Activated T-cell treated with anti-CD3 and anti-CD28 coated beads, Interleukin-2, amount 50 U/mL, for 1 hour (primary cell): ENCODE measurements around the gene RBBP8NL.
"Not testable (repeated sequence)": the region's sequence is repeated elsewhere in the genome, so short reads cannot be mapped to it uniquely, and the experiment has no call there.

Experiments used
- DNase-seq: peaks from one replicate; pipeline ENCODE4 v3.0.0-alpha.2; 2020

RBBP8NL gene

DNA sequence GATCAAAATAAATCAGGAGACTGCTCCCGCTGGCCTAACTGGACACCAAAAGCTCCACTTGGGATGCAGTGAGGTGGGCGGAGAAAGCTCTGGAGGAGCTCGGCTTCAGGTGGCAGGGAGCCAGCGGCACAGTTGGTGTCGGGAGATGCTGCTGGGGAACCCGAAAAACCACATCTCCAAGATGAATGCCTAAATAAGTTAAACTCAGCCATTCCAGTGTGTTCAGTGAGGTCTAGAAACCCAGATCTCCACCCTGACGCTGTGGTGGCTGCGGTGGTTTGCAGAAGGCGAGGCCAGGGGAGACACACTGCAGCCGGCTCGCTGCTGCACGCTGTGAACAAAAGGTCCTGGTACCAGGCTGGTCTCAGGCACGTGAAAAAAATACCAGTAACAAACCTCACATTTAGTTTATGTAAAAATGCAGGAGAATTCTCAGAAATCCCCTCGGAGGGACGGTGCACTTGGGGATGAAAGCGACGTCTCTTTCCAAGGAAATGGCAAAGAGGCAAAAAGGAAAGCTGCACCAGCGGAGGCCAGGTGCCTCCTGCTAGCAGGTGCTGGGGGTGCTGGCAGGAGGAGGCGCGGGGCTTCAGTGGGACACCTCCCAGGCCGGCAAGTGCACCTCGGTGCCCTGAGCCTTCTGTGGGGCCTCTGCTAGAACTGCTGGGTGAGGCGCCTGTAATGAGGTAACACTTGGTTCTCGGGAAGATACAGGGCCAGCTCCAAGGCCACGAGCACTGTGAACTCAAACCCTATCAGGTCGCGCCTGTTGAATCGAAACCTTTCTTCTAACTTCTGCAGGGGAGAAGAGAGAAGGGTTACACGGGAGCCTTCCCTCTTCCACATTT lies 36.8 kb downstream of the RBBP8NL start:
- no peak for DNase-seq

DNA sequence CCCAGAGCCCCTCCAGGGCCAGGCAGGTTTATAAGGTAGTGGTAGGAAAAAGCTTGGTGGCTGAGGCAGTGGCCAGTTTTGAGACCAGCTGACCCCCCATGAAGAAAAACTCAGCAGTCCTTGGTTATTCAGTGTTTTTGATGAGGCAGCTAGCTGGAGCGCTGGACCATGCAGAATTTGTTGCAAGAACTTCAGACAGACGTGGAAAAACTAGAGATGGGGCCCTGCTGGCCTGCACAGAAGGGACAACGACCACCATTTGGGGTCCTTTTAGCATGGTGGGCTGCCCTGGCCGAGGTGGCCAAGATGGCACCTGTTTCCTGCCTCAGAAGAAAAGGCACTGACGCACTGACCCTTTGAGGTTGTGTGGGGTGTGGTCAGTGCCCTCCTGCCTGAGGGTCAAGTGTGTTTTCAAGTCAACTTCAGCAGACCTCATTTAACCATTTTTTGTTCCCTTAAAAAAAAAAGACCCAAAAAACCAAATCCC lies 37.7 kb downstream of the RBBP8NL start:
- DNase-seq, result no peak

DNA sequence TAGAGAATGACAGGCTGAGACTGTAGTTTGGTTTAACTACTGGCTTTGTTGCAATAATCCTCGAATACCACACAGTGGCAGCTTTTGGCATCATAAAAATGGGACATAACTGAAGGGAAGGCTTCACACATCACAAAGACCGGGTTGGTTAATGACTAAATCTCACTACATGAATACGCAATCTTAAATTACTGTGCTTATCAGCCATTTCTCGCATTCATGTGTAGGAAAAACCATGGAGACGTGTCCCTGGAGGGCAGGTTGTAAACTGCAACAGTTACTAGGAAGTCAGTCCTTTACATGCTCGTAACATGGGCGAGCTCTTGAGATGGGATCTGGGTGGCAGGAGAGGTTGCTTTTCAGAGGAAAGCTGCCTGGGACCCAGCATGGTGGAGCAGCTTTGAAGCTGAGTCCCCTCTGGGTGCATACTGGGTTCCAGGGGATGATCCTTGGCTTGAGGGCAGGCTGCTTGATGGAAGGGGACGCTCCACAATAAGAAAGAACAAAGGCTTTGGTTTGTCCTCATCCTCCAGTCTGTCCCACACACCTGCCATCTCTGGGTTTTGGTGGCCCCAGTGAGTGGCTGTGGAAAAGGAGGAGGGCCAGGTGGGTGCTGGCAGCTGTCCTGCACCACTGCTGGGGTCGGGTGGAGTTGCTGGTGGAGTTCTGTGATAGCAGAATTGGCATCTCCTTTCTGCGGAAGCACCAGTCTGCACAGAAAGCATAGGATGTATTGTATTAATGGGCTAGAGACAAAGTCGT lies 38.3 kb downstream of the RBBP8NL start:
- no peak for DNase-seq

DNA sequence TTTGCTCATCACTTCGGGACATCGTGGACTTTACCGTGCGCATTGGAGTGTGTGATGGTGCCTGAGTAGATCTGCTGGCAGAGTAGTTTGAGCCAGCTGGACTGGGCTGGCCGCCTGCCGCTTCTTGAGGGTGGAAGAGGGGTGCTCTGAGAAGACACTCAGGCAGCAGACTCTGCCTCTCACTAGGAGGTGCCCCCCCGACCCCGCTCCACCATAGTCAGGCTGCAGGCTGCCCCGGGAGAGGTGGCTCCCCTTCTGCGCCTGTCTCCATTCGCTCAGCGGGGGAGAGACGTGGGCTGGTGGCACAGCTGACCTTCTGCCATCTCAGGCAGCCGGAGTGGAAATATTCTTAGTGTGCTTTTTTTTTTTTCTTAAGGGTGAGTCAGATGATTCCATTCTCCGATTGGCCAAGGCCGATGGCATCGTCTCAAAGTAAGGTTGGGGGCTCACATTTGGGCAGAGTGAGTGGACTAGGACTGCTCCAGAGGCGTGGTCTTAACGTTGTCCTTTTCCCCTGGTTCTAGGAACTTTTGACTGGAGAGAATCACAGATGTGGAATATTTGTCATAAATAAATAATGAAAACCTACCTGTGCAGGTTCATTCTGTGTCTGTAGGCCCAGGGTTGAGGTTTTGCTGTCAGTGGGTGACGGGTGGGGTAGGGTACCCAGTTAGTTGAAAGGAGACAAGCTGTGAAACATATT lies 39.3 kb downstream of the RBBP8NL start:
- no peak for DNase-seq

DNA sequence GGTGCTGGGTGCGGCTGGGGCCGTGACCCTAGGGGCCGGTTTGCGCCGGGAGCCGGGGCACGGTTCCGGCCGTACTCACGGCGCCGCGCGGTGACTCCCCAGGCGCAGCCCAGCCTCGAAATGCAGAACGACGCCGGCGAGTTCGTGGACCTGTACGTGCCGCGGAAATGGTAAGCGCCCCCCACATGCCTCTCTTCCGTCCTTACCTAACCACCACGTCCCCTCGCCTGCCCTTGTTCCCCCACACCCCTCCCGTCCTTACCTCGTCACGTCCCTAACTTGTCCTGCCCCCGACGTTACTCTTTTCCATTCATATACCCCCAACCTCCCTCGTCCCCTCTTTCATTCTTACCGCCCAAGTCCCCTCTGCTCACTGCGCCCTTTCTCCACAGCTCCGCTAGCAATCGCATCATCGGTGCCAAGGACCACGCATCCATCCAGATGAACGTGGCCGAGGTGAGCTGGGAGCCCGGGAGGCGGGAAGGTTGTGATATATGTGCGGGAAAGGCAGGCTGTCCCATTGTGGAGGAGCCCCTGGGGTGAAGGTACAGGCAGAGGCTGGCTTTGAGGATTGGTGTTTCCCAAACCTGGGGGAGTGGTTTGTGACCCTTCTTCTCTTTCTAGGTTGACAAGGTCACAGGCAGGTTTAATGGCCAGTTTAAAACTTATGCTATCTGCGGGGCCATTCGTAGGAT lies 40.0 kb downstream of the RBBP8NL start:
- DNase-seq, result no peak

DNA sequence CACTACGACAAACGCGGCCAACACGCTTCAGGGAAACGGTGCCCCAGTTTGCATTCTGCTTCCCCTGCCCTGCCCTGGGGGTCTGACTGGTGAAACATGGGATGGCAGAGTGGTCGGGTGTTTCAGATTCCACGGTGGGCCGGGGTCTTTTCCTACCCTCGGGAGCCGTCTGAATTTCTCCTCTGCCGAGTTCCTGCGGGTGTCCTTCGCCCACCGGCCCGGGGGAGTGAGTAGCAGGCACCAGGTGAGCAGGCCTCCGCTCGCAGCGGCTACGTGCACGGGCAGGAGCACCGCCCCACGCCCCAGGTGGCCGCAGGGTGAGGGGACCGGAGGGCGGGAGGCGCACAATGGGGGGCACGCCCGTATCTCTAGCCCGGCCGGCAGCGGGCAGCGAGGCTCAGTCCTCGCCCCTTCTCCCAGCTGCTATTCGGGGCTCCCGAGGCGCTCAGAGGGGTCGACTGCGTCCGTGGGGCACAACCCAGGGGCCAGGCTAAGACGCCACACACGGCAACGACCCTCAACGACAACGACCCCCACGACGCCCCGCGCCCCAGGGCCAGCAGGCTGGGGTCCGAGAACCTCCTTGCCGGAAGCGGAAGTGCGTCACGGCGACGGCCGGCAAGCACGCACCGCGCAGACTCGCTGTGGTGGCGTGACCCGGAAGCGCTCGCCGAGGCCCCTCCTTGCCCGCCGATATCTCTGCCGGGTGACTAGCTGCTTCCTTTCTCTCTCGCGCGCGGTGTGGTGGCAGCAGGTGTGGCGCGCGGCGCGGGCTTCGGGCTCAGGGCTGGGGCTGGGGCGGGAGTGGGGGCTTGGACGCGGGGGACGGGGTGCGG lies 40.7 kb downstream of the RBBP8NL start, which contains the start of gene RPS21:
TSS of gene RPS21 (plus strand) at position 721 of the 836 bp plus-strand sequence. CDS start 236 bp downstream, outside the sequence.
- DNase-seq, result peak; percentile 92

DNA sequence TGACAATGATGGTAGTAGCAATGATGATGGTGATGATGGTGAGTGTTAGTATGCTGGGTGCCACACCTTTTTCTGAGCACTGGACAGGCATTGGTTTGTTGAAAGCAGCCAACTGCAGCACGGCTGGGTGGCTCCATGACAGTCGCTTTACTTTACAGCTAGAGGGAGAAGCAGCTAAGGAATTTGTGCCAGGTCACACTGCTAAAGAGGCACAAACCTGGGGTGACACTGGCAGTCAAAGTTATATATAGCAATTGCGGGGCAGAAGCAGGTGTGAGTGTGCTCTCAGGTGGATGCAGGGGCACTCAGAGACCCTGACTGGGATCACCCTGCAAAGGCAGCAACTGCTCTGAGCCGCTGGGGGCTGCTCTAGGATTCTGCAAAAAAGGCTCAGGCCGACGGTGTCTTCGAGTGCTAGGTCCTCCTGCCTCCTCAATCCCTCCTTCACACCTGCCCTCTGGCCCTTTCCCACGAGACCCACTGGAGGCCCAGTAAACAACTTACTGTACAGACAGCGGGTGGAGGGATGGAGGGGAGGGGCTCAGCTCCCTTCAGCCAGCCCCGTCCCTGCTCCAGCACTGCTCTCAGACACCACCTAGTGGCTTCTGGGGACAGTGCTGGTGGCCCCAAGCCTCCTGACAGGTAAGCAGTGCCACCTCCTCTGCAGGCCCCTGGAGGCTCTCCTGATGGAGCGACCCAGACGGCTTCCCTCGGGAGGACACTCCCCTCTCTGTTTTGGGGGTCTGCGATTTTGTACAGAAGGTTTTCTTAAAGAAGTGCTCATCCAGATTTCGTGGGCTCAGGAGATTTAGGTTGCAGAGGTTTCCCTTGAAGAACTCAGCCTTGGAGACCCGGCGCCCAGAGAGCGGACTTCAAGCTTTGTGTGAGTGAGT lies 44.8 kb downstream of the RBBP8NL start:
- peak; percentile 82 for DNase-seq

DNA sequence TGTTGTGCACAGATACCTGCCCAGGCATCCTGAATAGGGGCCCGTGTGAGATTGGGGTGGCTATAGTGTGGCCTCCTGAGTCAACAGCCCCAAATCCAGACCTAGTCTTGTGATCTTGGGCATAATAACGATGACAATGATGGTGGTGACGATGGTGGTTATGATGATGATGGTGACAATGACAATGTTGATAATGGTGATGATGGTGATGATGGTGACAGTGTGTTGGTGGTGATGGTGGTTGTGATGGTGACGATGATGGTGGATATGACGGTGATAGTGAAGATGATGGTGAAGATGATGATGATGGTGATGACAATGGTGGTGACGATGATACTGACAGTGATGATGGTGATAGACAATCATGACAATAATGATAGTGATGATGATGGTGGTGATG lies 45.5 kb downstream of the RBBP8NL start:
- no peak for DNase-seq

DNA sequence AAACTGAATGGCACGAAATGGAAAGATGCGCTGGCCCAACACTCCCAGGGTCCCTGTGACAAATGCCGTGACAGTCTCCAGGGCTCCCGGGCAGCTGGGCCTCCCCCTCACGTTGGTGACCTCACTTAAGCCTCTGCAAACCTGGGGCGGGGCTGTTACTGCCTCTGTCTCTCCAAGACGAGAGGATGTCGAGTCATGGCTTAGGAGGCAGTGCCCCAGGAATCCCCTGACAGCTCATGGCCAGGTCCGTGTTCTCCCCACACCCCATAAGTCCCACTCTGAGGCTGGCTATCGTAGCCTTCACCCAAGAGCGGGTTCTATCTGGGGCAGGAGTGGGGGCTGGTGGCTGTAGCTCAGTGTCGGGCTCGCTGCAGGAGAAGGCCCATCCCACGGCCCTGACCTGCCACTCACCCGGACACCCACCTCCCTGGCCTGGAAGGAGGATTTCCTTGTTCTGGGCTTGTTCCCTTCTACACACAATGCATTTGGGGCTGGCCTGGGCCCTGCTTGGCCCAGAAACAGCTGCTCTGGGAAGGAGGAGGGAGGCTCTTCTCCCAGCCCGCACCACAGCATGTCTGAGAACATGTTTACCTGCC lies 46.0 kb downstream of the RBBP8NL start:
- DNase-seq, result no peak

DNA sequence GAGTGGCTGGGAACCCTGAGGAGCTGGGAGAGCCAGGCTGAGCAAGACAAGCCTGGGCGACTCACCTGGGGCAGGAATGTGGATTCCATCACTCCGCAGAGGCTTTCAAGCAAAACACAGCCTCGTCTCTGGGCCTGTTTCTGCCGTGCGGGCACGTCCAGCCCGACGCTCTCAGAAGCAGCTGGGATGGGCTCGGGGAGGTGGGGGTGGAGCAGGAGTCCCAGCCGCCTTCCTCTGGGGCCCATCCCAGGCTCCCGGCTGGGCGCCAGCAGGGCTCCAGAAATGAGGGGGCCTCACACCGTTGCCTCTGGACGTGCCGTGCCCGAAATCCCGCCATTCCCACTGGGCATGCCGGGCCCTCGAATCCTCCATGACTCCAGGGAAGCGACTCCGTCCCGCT lies 49.1 kb downstream of the RBBP8NL start:
- no peak for DNase-seq

DNA sequence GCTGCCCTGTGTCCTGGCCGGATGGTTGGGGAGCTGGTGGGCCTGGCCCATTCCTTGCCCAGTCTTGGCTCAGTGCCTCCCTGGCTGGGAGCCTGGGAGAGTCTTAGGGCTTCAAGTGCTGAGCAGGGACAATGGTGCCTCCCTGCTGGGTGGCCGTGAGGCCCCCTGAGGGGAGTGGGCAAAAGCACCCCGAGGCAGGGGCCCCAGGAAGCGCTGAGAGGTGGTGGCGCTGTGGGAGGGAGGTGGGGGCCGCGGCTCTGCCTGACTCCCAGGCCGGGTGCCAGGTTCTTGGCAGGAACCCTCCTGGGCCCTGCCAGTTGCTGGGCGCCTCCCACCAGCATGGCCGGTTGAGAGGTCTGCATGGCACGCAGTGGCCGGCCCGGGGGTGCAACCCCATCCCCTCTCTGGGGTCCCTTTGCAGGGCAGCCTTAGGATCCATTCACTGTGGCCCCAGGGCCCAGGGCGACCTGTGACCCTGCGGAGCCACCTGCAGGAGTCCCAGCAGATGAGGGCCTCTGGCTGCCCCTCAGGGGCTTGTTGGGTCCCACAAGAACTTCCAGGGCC lies 49.6 kb downstream of the RBBP8NL start:
- no peak for DNase-seq

DNA sequence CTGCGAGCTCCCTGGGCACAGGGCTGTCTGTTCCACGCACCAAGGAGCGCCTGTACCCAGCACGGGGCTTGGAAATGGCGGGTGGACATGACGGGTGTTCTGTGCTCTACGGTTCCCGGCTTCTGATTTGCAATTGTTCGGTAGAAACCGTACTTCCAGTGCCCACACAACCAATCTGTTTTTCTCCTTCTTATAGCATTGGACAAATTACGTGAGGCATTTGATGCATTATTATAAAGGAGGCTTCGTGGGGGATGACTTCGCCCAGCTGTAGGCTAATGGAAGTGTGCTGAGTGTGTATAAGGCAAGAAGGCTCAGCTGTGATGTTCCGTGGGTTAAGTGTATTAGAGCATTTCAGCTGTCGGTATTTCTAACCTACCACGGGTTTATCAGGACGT lies 50.3 kb downstream of the RBBP8NL start:
- no peak for DNase-seq

DNA sequence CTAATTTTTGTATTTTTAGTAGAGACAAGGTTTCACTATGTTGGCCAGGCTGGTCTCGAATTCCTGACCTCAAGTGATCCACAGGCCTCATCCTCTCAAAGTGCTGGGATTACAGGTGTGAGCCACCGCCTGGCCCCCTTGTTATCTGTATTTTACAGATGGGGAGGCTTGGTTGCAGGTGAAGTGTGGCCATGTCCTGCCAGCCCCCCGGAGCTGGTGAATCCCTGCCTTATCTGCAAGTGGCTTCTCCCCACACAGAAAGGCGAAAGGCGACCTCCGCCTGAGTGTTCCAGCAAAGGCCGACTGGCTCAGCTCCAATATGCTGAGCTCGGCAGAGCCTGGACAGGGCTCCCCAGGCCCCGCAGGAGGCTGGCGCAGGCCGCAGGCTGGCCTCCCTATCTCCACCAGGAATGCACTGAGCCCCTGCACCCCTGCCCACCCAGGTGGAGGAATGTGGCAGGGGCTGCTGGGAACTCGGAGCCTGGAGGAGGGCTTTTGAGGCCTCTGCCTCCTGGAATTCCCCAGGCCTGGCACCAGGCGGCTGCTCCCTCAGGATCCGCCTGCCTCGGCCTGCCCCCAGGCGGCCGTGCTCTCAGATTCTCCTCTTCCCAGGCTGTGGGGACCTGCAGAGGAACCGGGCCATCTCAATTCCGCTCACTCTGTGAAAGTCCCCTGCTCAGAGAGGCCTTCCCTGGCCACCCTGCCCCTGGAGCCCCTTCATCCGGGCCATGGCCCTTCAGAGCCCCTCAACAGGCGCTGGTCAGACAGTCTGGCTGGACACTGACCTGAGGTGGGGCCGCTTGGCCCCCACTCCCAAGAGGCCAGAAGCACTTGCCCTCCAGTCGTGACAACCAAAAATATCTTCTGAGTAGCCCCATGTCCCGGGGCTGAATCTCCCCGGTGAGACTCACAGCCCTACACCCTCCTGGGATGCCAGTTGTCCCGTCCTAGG lies 51.0 kb downstream of the RBBP8NL start:
- DNase-seq, result no peak

DNA sequence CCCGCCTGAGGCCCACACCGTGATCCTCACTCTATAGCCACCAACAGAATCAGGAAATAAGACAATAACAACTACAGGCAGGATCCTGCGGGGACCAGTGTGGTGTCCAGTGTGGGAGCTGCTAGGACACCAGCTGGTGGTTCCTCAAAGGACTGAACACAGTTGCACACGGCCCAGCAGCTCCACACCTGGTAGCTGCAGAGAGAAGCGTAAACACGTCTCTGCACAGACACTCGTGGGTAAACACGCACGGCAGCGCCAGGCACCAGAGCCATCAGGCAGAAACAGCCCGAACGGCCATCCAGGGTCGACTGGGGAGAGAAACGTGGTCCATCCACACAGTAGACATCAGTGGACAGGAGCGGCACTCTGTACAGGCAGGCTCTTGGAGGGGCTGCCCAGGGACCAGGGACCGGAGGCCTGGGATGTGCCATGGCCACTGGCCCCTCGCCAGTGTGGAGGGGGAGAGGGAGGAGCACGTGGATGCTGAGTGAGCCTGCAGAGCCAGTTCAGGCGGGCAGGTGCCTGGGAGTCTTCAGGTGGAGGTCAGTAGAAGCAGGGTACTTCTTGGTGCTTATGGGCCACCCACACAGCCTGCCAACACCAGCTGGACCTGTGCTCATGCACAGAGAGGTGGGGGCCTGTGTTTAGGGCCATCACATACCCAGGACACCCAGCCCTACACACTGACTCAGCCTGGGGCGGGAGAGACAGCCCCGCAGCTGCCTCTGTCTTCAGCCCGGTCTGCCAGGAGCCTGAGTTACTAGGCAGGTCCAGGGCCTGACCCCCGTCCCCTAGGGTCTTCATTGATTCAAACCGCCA lies 52.8 kb downstream of the RBBP8NL start:
- DNase-seq, result no peak

DNA sequence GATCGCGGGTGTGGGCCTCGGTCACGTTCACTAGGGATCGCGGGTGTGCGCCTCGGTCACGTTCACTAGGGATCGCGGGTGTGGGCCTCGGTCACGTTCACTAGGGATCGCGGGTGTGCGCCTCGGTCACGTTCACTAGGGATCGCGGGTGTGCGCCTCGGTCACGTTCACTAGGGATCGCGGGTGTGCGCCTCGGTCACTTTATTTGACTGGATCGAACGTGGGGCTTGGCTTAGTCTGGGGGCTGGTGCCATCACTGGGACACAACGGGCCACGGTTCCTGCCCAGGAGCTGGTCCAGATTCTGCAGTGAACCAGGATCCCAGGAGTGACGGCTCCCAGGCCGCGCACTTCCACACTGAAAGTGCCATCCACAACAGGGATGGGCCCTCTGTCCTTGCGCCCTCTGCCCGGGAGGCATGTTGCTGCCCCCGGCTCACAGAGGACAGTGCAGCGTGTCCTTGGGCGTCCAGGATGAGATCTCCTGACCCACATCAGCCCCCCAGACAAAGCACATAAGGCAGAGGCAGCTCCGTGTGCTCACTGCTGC lies 53.6 kb downstream of the RBBP8NL start:
- DNase-seq, result not testable (repeated sequence)

DNA sequence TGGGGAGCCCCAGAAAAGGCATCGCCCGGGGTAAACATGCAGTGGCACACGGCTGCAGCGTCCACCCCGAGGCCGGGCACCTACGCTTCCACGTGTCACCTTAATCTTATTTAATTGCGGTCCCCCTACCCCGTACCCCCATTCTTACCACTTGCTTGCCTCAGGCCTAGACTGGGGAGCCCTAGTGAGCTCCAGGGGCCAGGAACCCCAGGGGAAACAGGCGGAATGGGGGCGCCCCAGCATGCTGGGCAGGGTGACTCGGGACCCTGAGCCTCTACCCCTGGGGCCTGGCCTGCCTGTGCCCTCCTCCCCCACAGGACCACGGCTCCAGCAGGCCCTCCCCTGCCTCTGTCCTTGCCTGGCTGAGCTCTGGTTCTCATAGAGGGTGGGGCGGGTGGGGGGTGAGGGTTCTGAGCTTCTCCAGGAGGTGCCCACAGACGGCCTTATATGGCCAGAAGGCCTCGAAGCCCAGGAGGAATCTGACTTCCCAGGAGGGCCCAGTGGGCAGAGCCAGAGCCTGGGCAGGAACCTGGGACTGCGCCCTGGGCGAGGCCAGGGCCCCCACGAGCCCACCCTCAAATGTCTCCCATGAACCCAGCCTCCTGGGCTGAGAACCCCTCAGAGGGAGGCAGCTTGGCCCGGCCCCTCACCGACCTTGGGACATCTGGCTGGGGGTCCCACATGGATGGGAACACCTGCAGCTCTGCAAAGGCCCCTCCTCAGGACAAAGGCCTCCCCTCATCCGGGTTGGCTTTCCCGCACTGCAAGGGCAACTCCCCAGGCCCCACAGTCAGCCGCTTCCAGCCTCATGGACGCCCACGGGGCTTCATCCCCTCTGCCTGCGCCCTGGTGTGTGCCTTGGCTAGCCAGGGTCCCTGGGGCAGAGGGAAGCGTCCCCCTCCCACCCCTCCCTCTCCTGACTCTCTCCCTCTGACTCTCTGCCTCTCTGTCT lies 55.0 kb downstream of the RBBP8NL start:
- DNase-seq, result no peak
